Keratinocyte (primary cell): ENCODE results near the gene KRT14. TPM values are rescaled to one million over a fixed set of nuclear protein-coding genes. Genes with fewer than 3 reads are reported as not detected.

Experiments used
- DNase-seq: peaks from one replicate; pipeline ENCODE4 v3.0.0-alpha.2; 2011; ENCODE audit warnings: low read depth, missing footprints, low spot score
- FAIRE-seq: peaks from 2 replicates; lab custom pipeline; 2011; peaks lifted over from hg19 to GRCh38; lab: Jason Lieb, UNC
- H2AFZ ChIP-seq: 2 replicates; pipeline ENCODE4 v1.6.0; 2012; ENCODE audit warnings: low read length, control low read depth, inconsistent platforms; ENCODE audit not compliant: control insufficient read depth
- H3K27ac ChIP-seq: 2 replicates; pipeline ENCODE4 v1.5.1; 2011; ENCODE audit warnings: low read length; ENCODE audit not compliant: control insufficient read depth, insufficient read depth
- H3K27me3 ChIP-seq: 3 replicates; pipeline ENCODE4 v1.6.0; 2011; ENCODE audit warnings: low read length; ENCODE audit not compliant: control insufficient read depth, insufficient read depth; ENCODE audit errors: extremely low read depth
- H3K36me3 ChIP-seq, 2 experiments: 2 replicates in 1 of 2; 3 replicates in 1 of 2; pipeline ENCODE4 v1.5.1; 2011; ENCODE audit warnings: low read length in 2 of 2, mild to moderate bottlenecking in 1 of 2; ENCODE audit not compliant: control insufficient read depth in 2 of 2, insufficient read depth in 2 of 2; ENCODE audit errors: extremely low read depth in 1 of 2
- H3K4me1 ChIP-seq: 3 replicates; pipeline ENCODE4 v1.5.1; 2011; ENCODE audit warnings: low read length; ENCODE audit not compliant: control insufficient read depth, insufficient read depth; ENCODE audit errors: extremely low read depth
- H3K4me2 ChIP-seq: 3 replicates; pipeline ENCODE4 v1.6.0; 2011; ENCODE audit warnings: low read depth, low read length; ENCODE audit not compliant: control insufficient read depth, insufficient read depth; ENCODE audit errors: extremely low read depth
- H3K4me3 ChIP-seq, 3 experiments: fragments of 200-600 bp in 1 of 3; sonication (generic) in 1 of 3; 2 replicates in 2 of 3; 3 replicates in 1 of 3; pipeline ENCODE4 v1.5.1; 2011 to 2016; ENCODE audit warnings: low read length in 3 of 3, mild to moderate bottlenecking in 3 of 3, control low read depth in 2 of 3, inconsistent platforms in 1 of 3, low read depth in 1 of 3, mixed read lengths in 1 of 3, mixed run types in 1 of 3, moderate library complexity in 1 of 3; ENCODE audit not compliant: control insufficient read depth in 2 of 3, insufficient read depth in 2 of 3; ENCODE audit errors: extremely low read depth in 1 of 3
- H3K79me2 ChIP-seq: 2 replicates; pipeline ENCODE4 v1.6.0; 2012; ENCODE audit warnings: low read length; ENCODE audit not compliant: control insufficient read depth, insufficient read depth
- H3K9ac ChIP-seq: 3 replicates; pipeline ENCODE4 v1.6.0; 2011; ENCODE audit warnings: low read length; ENCODE audit not compliant: control insufficient read depth, insufficient read depth; ENCODE audit errors: extremely low read depth
- H3K9me1 ChIP-seq: 3 replicates; pipeline ENCODE4 v1.6.0; 2011; ENCODE audit warnings: low read length; ENCODE audit not compliant: control insufficient read depth, insufficient read depth; ENCODE audit errors: extremely low read depth
- H3K9me3 ChIP-seq: 2 replicates; pipeline ENCODE4 v1.5.1; 2012; ENCODE audit warnings: low read depth, low read length; ENCODE audit not compliant: control insufficient read depth
- H4K20me1 ChIP-seq: 3 replicates; pipeline ENCODE4 v1.6.0; 2011; ENCODE audit warnings: low read length; ENCODE audit not compliant: control insufficient read depth, insufficient read depth; ENCODE audit errors: extremely low read depth
- EZH2 ChIP-seq: IDR thresholded peaks from one replicate; pipeline ENCODE4 v1.6.1; 2012; ENCODE audit warnings: inconsistent platforms, mild to moderate bottlenecking, low read length, moderate library complexity
- dilution Hi-C: fragments of 300-500 bp; cut with MboI; formaldehyde crosslinking; loops from one replicate; pipeline ENCODE4 v1.7.0; 2020; ENCODE audit warnings: low sequenced_read_pairs; ENCODE audit not compliant: extremely low pct_ligation_motif_present
- polyA plus RNA-seq, 5 experiments: library from polyadenylated mRNA; depleted of rRNA in 3 of 5; stranded (reverse) in 3 of 5; stranded (forward) in 1 of 5; unstranded in 1 of 5; fragments of >200 nt; gene quantifications; 1 replicate in 1 of 5; 2 replicates in 3 of 5; 3 replicates in 1 of 5; pipeline versions ENCODE4 v1.2.1 to v1.2.3, GENCODE V29; 2011 to 2012; ENCODE audit warnings: missing spikeins in 2 of 5, low read depth in 1 of 5, low replicate concordance in 1 of 5
- TF ChIP-seq, protein P1 (sequence below), 3 experiments: IDR thresholded peaks in 1 of 3; conservative IDR thresholded peaks in 1 of 3; optimal IDR thresholded peaks in 1 of 3; 2 replicates in 2 of 3; 3 replicates in 1 of 3; pipeline versions ENCODE3 to v1.5.1; 2011; ENCODE audit warnings: low read length in 3 of 3, mild to moderate bottlenecking in 3 of 3, moderate library complexity in 2 of 3, control low read depth in 1 of 3, inconsistent platforms in 1 of 3; ENCODE audit not compliant: insufficient read depth in 2 of 3; ENCODE audit errors: extremely low read depth in 1 of 3

Gene KRT14
- polyA plus RNA-seq, 1 donor (not counting 4 experiments of a cell fraction or from before 2014, with no cell fraction given) = 26,041 TPM

DNA sequence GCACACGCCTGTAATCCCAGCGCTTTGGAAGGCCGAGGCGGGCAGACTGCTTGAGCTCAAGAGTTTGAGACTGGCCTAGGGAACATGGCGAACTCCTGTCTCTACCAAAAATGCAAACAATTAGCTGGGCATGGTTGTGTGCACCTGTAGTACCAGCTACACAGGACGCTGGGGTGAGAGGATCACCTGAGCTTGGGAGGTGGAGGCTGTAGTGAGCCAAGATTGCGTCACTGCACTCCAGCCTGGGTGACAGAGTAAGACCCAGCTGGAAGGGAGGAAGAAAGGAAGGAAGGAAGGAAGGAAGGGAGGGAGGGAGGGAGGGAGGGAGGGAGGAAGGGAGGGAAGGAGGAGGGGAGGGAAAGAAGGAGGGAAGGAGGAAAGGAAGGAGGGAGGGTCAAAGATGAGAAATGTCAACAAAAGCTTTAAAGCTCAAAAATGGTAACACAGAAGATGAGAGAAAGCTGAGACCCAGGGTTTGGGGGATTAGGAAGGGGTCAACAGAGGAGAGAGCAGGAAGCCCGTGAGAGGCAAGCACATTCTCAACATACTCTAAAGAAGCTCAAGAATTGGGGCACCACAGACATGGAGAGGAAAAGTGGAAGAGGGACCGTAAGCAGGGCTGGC lies 53.6 kb downstream of the KRT14 start:
- Histone ChIP-seq H3K9ac (no peak overlapping the region), H3K27me3 (peaks cover 6% of the 10 kb centered on the region), H3K9me1 (no peaks in the 10 kb centered on the region), H3K4me3 (no peak overlapping the region), H2AFZ (no peak overlapping the region), H3K9me3 (no peaks in the 10 kb centered on the region), H3K27ac (no peak overlapping the region), H3K4me2 (no peak overlapping the region), H3K4me1 (peaks cover 43% of the 10 kb centered on the region), H4K20me1 (no peaks in the 10 kb centered on the region), H3K79me2 (no peaks in the 10 kb centered on the region), H3K36me3 (no peaks in the 10 kb centered on the region)
- TF ChIP-seq EZH2 = no peak
- TF ChIP-seq, protein P1, sequence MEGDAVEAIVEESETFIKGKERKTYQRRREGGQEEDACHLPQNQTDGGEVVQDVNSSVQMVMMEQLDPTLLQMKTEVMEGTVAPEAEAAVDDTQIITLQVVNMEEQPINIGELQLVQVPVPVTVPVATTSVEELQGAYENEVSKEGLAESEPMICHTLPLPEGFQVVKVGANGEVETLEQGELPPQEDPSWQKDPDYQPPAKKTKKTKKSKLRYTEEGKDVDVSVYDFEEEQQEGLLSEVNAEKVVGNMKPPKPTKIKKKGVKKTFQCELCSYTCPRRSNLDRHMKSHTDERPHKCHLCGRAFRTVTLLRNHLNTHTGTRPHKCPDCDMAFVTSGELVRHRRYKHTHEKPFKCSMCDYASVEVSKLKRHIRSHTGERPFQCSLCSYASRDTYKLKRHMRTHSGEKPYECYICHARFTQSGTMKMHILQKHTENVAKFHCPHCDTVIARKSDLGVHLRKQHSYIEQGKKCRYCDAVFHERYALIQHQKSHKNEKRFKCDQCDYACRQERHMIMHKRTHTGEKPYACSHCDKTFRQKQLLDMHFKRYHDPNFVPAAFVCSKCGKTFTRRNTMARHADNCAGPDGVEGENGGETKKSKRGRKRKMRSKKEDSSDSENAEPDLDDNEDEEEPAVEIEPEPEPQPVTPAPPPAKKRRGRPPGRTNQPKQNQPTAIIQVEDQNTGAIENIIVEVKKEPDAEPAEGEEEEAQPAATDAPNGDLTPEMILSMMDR (optimal IDR thresholded peaks at IDR 0.05 in 1 of 3, IDR thresholded peaks at IDR 0.05 in 1 of 3, conservative IDR thresholded peaks at IDR 0.05 in 1 of 3; ENCODE audit: extremely low read depth in 1 of 3, insufficient read depth in 2 of 3, low read length in 3 of 3) = no peak
- DNase-seq (no peak), FAIRE-seq (no peak)
- dilution Hi-C loops = no loop called here

Other genes with a start within 250 kb of the KRT14 start
- gene KRT33A, start 236.1 kb downstream of the KRT14 start, polyA plus RNA-seq = 0.14 TPM in 1 of 3 replicates, not detected in the others
- gene KRT33B, start 217.1 kb downstream of the KRT14 start, polyA plus RNA-seq = 0.18 to 0.33 TPM (median 0.21 TPM) in 3 replicates
- gene KRT34, start 204.6 kb downstream of the KRT14 start, polyA plus RNA-seq = 4.4 to 4.8 TPM (median 4.6 TPM) in 3 replicates
- 20.5 to 45.2 TPM (median 24.9 TPM) in 3 replicates for gene KRT31, start 189.3 kb downstream of the KRT14 start, polyA plus RNA-seq
- gene KRT37, start 162.3 kb downstream of the KRT14 start, polyA plus RNA-seq = 0.03 to 0.08 TPM (median 0.04 TPM) in 3 replicates
- not detected in 3 replicates for gene KRT38, start 145.9 kb downstream of the KRT14 start, polyA plus RNA-seq
- 0.03 TPM in 1 of 3 replicates, not detected in the others for gene KRT32, start 119.5 kb downstream of the KRT14 start, polyA plus RNA-seq
- gene KRT35, start 105.7 kb downstream of the KRT14 start, polyA plus RNA-seq = not detected in 3 replicates
- gene KRT36, start 97.0 kb downstream of the KRT14 start, polyA plus RNA-seq = not detected in 3 replicates
- 15.2 to 46.6 TPM (median 24.0 TPM) in 3 replicates for gene KRT13, start 81.3 kb downstream of the KRT14 start, polyA plus RNA-seq
- 505 to 838 TPM (median 729 TPM) in 3 replicates for gene KRT15, start 68.0 kb downstream of the KRT14 start, polyA plus RNA-seq
- gene KRT19, start 58.6 kb downstream of the KRT14 start, polyA plus RNA-seq = 29.7 to 60.4 TPM (median 35.5 TPM) in 3 replicates
- gene KRT9, start 14.8 kb downstream of the KRT14 start, polyA plus RNA-seq = 0.85 to 1.6 TPM (median 1.5 TPM) in 3 replicates
- gene KRT16, start 25.9 kb upstream of the KRT14 start, polyA plus RNA-seq = 1,163 to 4,746 TPM (median 1,851 TPM) in 3 replicates
- gene KRT17, start 37.7 kb upstream of the KRT14 start, polyA plus RNA-seq = 6,440 to 12,579 TPM (median 8,666 TPM) in 3 replicates
- gene EIF1, start 102.0 kb upstream of the KRT14 start, polyA plus RNA-seq = 236 to 308 TPM (median 272 TPM) in 3 replicates
- gene GAST, start 125.4 kb upstream of the KRT14 start, polyA plus RNA-seq = 0.40 to 4.8 TPM (median 0.87 TPM) in 3 replicates
- 0.95 to 2.3 TPM (median 1.6 TPM) in 3 replicates for gene HAP1, start 147.7 kb upstream of the KRT14 start, polyA plus RNA-seq
- 152 to 261 TPM (median 192 TPM) in 3 replicates for gene JUP, start 199.8 kb upstream of the KRT14 start, polyA plus RNA-seq
- 4.2 to 8.4 TPM (median 5.9 TPM) in 3 replicates for gene P3H4, start 225.1 kb upstream of the KRT14 start, polyA plus RNA-seq
- gene FKBP10, start 226.1 kb upstream of the KRT14 start, polyA plus RNA-seq = 0.37 to 0.73 TPM (median 0.38 TPM) in 3 replicates
- 83.4 to 109 TPM (median 92.7 TPM) in 3 replicates for gene NT5C3B, start 249.3 kb upstream of the KRT14 start, polyA plus RNA-seq